GM10266 (cell line): ENCODE measurements around the gene PARM1.

Experiments
- DNase-seq: peaks from one replicate; pipeline ENCODE4 v3.0.0; 2012; ENCODE audit errors: extremely low spot score
- TF ChIP-seq, protein P1 (sequence below): IDR thresholded peaks from 2 replicates; pipeline ENCODE4 v1.5.1; 2012; ENCODE audit warnings: mild to moderate bottlenecking, low read depth; ENCODE audit not compliant: control insufficient read depth, insufficient read depth; ENCODE audit errors: missing control alignments

PARM1 gene

DNA sequence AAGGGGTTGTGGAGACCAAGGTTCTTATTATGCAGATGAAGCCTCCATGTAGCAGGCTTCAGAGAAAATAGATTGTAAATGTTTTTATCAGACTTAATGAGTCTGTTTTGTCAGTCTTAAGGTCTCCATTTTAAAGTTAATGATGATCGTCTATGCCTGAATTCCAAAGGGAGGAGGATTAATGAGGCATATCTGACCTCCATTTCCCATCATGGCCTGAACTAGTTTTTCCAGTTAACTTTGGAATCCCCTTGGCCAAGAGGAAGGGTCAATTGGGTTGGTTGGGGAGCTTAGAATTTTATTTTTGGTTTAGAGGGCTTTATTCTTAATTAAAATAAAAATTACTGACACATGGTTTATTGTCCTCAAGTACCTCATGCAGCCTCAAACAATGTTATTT, 6.9 kb upstream of the PARM1 start:
- DNase-seq, result no peak
- TF ChIP-seq, protein P1, sequence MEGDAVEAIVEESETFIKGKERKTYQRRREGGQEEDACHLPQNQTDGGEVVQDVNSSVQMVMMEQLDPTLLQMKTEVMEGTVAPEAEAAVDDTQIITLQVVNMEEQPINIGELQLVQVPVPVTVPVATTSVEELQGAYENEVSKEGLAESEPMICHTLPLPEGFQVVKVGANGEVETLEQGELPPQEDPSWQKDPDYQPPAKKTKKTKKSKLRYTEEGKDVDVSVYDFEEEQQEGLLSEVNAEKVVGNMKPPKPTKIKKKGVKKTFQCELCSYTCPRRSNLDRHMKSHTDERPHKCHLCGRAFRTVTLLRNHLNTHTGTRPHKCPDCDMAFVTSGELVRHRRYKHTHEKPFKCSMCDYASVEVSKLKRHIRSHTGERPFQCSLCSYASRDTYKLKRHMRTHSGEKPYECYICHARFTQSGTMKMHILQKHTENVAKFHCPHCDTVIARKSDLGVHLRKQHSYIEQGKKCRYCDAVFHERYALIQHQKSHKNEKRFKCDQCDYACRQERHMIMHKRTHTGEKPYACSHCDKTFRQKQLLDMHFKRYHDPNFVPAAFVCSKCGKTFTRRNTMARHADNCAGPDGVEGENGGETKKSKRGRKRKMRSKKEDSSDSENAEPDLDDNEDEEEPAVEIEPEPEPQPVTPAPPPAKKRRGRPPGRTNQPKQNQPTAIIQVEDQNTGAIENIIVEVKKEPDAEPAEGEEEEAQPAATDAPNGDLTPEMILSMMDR, result no peak

DNA sequence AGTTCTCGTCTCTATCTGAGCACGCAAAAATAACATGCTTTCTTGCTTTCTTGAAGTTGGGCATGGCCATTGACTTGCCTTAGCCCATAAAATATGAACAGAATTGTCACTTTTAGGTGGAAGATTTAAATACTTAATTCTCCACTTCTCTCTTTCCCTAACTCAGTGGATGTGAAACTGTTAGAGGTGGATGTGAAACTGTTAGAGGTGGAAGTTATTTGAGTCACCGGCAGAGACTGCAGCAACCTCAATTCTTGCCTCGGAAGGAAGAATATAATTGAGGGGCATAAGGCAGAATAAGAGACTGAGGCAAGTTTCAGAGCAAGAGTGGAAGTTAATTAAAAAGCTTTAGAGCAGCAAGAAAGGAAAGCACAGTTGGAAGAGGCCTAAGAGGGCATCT, 2.8 kb upstream of the PARM1 start:
- TF ChIP-seq, protein P1, result no peak
- no peak for DNase-seq

DNA sequence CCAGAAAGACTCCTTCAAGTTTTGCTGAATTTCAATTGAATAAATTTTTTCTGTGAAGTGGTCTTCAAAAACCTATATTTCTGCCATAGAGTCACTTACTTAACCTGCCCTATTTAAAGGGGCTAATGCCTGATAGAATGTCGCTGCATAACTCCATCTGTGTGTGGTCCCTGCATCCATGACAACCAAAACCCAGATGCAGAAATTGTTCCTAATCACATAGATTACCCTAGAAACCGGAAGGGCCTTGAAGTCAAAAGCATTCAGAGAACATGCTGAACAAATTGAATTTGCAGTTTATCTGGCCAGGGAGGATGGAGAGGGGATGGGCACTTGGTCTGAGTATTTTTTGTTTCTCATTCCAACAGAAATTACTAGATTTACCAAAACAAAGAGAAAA, 1.5 kb upstream of the PARM1 start:
- DNase-seq, result no peak
- TF ChIP-seq, protein P1, result no peak

DNA sequence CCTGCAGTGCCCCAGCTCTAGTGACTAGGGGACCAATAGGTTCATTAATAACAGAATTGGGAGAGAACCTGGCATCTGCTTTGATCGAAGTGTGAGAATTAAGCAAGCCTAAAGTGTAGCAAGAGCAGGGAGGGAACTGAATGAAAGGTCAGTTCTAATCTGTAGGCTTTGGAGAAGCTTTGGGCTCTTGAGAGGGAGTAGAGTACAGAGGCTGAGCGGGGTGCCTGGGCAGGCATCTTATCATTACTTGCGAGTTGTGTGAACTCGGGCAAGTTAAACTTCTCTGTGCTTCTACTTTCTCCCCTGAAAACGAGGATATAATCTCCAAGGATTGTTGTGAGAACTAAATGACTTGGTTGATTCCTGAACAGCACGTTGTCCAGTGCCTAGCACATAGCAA, 906 bp upstream of the PARM1 start:
- DNase-seq, result no peak

DNA sequence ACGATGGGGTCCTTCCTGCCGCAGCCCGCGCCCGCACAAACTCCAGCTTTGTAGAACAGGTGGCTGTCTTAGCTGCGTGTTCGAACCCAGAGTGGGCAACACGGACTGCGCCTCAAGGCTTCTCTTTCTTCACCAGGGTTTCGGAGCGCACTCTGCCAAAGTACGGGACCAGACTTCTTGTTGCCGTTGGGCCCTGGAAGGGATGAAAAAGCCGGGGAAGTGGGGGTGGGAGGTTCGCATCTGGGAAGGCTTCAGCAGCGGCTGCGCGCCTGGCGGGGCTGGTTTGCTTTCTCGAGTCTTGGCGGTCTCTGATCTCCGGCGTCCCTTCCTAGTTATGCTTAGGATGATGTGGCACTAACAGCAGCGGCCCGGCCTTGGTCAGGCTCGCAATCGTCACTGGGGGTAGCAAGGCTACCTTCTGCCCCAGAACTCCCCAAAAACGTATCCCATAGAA, 673 bp downstream of the PARM1 start:
- TF ChIP-seq, protein P1, result no peak
- DNase-seq, result peak; percentile 22

More for the DNA sequence above, 906 bp upstream of the PARM1 start:
- TF ChIP-seq, protein P1, result no peak

DNA sequence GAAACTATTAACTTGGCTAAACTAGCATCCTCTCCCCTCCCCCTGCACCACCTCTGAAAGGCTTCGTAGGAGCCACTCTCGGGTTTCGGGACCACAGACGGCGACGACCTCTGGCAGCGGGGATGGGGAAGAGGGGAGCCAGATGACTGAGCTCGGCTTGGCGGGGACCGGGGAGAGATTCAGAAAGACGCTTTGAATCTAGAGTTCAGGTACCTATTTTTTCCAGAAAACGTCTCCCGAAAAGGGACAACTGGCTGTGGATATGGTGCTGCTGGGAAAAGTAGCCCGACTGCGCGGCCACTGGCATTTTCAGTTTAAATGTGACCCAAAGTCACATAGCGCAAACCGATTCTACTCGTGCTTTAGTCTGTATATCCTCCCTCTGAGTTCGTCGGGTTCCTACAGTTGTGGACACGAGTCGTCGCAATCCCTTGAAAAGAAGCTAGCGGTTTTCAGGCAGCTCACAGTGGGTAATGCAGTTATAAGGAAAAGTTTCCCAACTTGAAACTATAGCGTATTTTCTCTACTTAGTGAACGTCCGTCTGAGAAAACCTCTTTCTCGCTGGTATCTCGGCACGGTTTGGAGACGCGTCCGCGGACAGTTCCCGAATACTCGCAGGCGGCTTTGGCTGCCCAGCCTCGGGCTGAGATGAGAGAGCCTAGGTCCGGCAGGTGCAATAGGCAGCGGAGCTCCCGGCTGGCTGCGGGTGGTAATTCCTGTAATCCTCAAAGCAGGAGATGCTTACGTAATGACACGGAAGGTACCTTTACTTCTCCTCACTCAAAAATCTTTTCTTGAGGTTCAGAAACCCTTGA, 1.3 kb downstream of the PARM1 start:
- peak; percentile 23 for DNase-seq
- TF ChIP-seq, protein P1, result no peak

DNA sequence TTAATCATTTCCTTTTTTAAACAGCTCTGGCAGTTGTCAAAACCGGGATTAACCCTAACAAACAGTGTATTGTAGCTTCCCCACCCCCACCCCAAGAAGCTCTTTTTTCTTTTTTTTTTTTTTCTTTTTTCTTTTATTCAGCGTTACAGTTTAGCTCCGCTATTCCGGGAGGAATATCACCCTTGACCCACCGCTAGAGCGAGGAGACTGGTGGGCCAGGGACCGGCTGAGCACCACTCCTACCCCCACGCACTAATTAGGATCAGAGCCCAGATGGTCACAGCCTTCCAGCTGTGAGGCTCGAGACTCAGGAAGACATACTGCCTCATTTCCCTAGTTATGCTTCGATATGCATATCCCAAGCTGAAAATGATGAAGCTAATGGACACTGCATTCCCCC, 2.0 kb downstream of the PARM1 start:
- TF ChIP-seq, protein P1, result no peak
- DNase-seq, result no peak
